ENCODE measurements around the gene SETBP1.

- no peak for TF ChIP-seq EZH2 (IDR thresholded peaks at IDR 0.05; ENCODE audit: insufficient read depth, low read length)
- TF ChIP-seq, protein P1, sequence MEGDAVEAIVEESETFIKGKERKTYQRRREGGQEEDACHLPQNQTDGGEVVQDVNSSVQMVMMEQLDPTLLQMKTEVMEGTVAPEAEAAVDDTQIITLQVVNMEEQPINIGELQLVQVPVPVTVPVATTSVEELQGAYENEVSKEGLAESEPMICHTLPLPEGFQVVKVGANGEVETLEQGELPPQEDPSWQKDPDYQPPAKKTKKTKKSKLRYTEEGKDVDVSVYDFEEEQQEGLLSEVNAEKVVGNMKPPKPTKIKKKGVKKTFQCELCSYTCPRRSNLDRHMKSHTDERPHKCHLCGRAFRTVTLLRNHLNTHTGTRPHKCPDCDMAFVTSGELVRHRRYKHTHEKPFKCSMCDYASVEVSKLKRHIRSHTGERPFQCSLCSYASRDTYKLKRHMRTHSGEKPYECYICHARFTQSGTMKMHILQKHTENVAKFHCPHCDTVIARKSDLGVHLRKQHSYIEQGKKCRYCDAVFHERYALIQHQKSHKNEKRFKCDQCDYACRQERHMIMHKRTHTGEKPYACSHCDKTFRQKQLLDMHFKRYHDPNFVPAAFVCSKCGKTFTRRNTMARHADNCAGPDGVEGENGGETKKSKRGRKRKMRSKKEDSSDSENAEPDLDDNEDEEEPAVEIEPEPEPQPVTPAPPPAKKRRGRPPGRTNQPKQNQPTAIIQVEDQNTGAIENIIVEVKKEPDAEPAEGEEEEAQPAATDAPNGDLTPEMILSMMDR (IDR thresholded peaks at IDR 0.05; ENCODE audit: insufficient read depth, low read depth, low read length), result no peak
Measured at GRCh38 chr18:44652722-44653121, 28.0 kb upstream of the SETBP1 start.

Data from astrocyte (in vitro differentiated cells and primary cell).